KOPT-K1 (cell line): ENCODE results near the gene PUS3.
"Not testable (repeated sequence)": the region's sequence is repeated elsewhere in the genome, so short reads cannot be mapped to it uniquely, and the experiment has no call there.

Experiments
- H3K27ac ChIP-seq: fragments of 200-600 bp; sonication (generic); 2 replicates; pipeline ENCODE4 v1.5.1; 2016; ENCODE audit warnings: antibody characterized with exemption, mild to moderate bottlenecking, low read depth, low read length; ENCODE audit not compliant: poor library complexity, severe bottlenecking
- H3K36me3 ChIP-seq: fragments of 200-600 bp; sonication (generic); 2 replicates; pipeline ENCODE4 v1.5.1; 2017; ENCODE audit warnings: antibody characterized with exemption, mild to moderate bottlenecking, low read length, moderate library complexity; ENCODE audit not compliant: insufficient read depth
- H3K9me3 ChIP-seq: fragments of 200-600 bp; sonication (generic); 2 replicates; pipeline ENCODE4 v1.5.1; 2017; ENCODE audit warnings: antibody characterized with exemption, low read length, mild to moderate bottlenecking; ENCODE audit not compliant: insufficient read depth, poor library complexity, severe bottlenecking

PUS3 gene

DNA sequence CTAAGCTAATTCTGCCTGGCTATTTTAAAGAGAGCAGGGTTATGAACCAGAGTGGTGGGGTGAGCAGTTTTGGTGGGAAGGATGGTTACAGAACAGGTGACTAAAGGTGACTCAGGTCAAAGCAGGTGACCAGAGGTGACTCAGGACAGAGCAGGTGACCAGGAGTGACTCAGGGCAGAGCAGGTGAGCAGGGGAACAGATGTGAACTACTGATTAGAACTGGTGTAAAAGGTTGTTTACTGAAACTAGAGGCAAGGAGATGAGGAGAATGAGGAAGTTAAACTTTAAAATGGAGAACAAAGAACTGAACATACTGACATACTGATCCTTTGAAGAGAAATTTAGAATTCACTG is 30.9 kb downstream of the PUS3 start:
- no peak overlapping the region for H3K27ac ChIP-seq
- H3K36me3 ChIP-seq: no peaks in the 10 kb centered on the region
- H3K9me3 ChIP-seq: no peaks in the 10 kb centered on the region

GRCh38 chr11:125871391-125872137 is 31.4 kb downstream of the PUS3 start:
- H3K9me3 ChIP-seq: no peaks in the 10 kb centered on the region
- no peaks in the 10 kb centered on the region for H3K36me3 ChIP-seq
- H3K27ac ChIP-seq: no peak overlapping the region

- H3K27ac ChIP-seq: no peak overlapping the region
- no peaks in the 10 kb centered on the region for H3K36me3 ChIP-seq
- no peaks in the 10 kb centered on the region for H3K9me3 ChIP-seq
These were observed 33.5 kb downstream of the PUS3 start for GRCh38 chr11:125869521-125869920.

- not testable (repeated sequence) for H3K27ac ChIP-seq, H3K36me3 ChIP-seq, H3K9me3 ChIP-seq
These were observed 37.7 kb downstream of the PUS3 start for GRCh38 chr11:125865354-125865753.

DNA sequence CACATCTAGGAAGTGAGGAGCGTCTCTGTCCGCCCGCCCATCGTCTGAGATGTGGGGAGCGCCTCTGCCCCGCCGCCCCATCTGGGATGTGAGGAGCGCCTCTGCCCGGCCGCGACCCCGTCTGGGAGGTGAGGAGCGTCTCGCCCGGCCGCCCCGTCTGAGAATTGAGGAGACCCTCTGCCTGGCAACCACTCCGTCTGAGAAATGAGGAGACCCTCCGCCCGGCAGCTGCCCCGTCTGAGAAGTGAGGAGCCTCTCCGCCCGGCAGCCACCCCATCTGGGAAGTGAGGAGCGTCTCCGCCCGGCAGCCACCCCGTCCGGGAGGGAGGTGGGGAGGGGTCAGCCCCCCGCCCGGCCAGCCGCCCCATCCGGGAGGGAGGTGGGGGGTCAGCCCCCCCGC is 40.2 kb downstream of the PUS3 start:
- not testable (repeated sequence) for H3K36me3 ChIP-seq, H3K9me3 ChIP-seq, H3K27ac ChIP-seq

DNA sequence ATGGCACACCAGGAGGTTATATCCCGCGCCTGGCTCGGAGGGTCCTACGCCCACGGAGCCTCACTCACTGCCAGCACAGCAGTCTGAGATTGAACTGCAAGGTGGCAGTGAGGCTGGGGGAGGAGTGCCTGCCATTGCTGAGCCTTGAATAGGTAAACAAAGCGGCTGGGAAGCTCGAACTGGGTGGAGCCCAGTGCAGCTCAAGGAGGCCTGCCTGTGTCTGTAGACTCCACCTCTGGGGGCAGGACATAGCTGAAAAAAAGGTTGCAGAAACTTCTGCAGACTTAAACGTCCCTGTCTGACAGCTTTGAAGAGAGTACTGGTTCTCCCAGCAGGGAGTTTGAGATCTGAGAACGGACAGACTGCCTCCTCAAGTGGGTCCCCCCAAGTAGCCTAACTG is 45.3 kb downstream of the PUS3 start:
- not testable (repeated sequence) for H3K9me3 ChIP-seq, H3K27ac ChIP-seq, H3K36me3 ChIP-seq

- no peak overlapping the region for H3K27ac ChIP-seq
- H3K9me3 ChIP-seq: peaks cover 33% of the 10 kb centered on the region
- H3K36me3 ChIP-seq: no peaks in the 10 kb centered on the region
These were observed 56.8 kb downstream of the PUS3 start for GRCh38 chr11:125846188-125846587.
